Motor neuron (in vitro differentiated cells): ENCODE measurements around the gene WTIP. TPM values are rescaled to one million over a fixed set of nuclear protein-coding genes. Genes with fewer than 3 reads are reported as not detected.
A peak's percentile ranks its signal among the peaks of the same experiment; 100 is the strongest.
"Not testable (repeated sequence)": the region's sequence is repeated elsewhere in the genome, so short reads cannot be mapped to it uniquely, and the experiment has no call there.

ENCODE experiments used
- ATAC-seq, 8 experiments: fragments of 200-7000 bp; cut with Tn5 transposase; replicated peaks in 6 of 8; 2 replicates each; pipeline ENCODE4 v1.8.0; 2021; ENCODE audit warnings: mild to moderate bottlenecking in 8 of 8, moderate library complexity in 8 of 8
- H3K27ac ChIP-seq, 2 donors: fragments of 250-450 bp; sonication (Bioruptor Pico); 2 replicates each; pipeline ENCODE4 v1.9.0; 2021; ENCODE audit warnings: antibody characterized with exemption in 2 of 2, mild to moderate bottlenecking in 2 of 2, moderate library complexity in 1 of 2
- H3K4me1 ChIP-seq, 2 donors: fragments of 250-450 bp; sonication (Bioruptor Pico); replicated peaks in 1 of 2; 2 replicates each; pipeline ENCODE4 v1.6.1; 2021; ENCODE audit warnings: antibody characterized with exemption in 2 of 2, mild to moderate bottlenecking in 2 of 2, moderate library complexity in 1 of 2
- H3K4me3 ChIP-seq, 5 donors: fragments of 250-450 bp; sonication (Bioruptor Pico); 2 replicates each; pipeline ENCODE4 v1.9.0; 2021; ENCODE audit warnings: antibody characterized with exemption in 5 of 5, mild to moderate bottlenecking in 5 of 5, moderate library complexity in 4 of 5
- WGBS, 10 experiments: fragments of 450-650 bp; shearing (Covaris generic); methylation state at CpG; one replicate each; pipeline ENCODE4 v1.0.0; 2022; 5-methylcytosine and 5-hydroxymethylcytosine counted together
- in situ Hi-C, 9 experiments: fragments of 400-800 bp; cut with MboI; loops; one replicate each; pipeline ENCODE4 v1.15.0; 2021; ENCODE audit warnings: low sequenced_read_pairs in 9 of 9, low pct_unique_long_range_greater_than_20kb in 2 of 9; ENCODE audit not compliant: unreplicated experiment in 9 of 9
- total RNA-seq, 8 experiments: library from RNA; unstranded; fragments of 300-600 nt; gene quantifications; 2 replicates each; pipeline versions ENCODE4 v1.2.3 to v1.2.4, GENCODE V29; 2022

Gene WTIP
- total RNA-seq, 8 experiments from 2014 or later: 1.3 to 14.3 (median 3.2) TPM

DNA sequence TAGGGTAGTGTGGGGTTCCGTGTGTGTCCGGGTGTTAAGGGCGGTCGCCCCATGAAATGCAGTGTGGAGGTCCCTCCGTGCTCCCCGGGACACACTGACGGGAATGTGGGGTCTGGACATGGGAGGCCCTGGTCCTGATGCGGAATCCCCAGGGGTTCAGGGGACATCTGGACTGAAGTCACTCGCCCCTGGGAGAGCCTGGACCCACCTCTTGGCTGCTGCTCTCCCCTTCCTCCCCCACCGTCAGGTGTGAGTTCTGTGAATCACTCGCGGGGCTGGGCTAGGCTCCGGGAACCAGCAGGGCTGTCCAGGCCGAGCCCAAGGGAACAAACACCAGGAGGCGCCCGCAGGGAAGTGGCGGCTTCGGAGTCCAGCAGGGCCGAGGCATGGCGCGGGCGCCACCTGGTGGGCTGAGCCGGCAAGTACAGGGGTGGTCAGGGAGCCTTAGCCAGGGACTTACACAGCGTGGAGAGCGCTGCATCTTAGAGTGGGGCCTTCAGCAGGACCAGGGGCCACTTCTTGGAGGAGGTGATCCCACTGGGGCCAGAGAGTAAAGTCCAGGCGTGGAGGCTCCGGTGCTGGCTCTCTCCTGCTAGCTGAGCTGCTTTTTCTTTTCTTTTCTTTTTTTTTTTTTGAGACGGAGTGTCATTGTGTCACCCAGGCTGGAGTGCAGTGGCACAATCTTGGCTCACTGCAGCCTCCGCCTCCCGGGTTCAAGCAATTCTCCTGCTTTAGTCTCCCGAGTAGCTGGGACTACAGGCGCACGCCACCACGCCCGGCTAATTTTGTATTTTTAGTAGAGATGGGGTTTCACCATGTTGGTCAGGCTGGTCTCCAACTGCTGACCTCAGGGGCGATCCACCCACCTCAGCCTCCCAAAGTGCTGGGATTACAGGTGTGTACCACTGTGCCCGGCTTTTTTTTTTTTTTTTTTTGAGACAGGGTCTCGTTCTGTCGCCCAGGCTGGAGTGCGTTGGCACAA lies 20.1 kb downstream of the WTIP start:
- no peak overlapping the region for H3K27ac ChIP-seq
- no peaks in the 10 kb centered on the region for H3K4me1 ChIP-seq
- no peak overlapping the region for H3K4me3 ChIP-seq
- in situ Hi-C loops: loop anchor here in 1 of 9 experiments (25.0 kb wide), 1 partner anchor 211 kb away; no protein-coding TSS in a partner anchor
- WGBS, 10 experiments: 15 to 100% (median 61%) methylated on average over 2 to 13 of the region's 40 CpGs; no CpG with 5 or more reads in 1 of the 10 experiments
- peak; percentile 75 to 95 (median 92) for ATAC-seq

DNA sequence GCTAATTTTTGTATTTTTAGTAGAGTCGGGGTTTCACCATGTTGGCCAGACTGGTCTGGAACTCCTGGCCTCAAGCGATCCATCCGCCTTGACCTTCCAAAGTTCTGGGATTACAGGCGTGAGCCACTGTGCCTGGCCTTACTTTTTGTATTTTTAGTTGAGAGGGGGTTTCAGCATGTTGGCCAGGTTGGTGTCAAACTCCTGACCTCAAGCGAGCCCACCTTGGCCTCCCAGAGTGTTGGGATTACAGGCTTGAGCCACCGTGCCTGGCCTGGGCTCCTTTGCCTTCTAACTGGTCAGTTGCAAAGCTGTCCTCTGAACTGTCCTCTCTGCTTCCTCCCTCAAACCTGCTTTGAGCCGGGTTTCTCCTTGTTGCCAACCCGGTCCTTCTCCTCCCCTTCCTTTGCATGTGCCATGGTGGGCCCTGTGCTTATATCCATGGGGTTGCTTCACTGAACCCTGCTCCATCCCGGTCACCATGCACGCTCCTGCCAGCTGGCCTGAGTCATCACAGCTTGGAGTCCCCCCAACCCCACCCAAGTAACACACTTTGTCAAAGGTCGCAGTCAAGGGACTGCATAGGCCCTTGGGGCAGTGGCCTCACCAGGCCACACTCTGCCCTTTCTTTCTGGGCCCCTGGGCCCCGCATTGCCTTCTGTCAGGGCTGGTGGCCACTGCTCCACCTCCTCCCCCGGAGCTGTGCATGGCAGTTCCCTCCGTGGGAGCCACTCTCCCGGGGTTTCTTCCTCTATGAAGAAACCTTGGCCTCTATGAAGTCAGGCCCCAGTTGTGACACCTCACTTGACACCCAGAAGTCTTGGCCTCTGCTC lies 21.2 kb downstream of the WTIP start:
- 74 to 95% (median 88%) methylated on average over 3 to 11 of the region's 15 CpGs; no CpG with 5 or more reads in 3 of the 10 experiments for WGBS, 10 experiments
- H3K4me1 ChIP-seq: no peaks in the 10 kb centered on the region
- no peak overlapping the region for H3K27ac ChIP-seq
- H3K4me3 ChIP-seq: no peak overlapping the region
- in situ Hi-C loops: loop anchor here in 1 of 9 experiments (25.0 kb wide), 1 partner anchor 210 kb away; no protein-coding TSS in a partner anchor
- ATAC-seq: peak in 2 of 8 experiments; percentile 6 to 11

DNA sequence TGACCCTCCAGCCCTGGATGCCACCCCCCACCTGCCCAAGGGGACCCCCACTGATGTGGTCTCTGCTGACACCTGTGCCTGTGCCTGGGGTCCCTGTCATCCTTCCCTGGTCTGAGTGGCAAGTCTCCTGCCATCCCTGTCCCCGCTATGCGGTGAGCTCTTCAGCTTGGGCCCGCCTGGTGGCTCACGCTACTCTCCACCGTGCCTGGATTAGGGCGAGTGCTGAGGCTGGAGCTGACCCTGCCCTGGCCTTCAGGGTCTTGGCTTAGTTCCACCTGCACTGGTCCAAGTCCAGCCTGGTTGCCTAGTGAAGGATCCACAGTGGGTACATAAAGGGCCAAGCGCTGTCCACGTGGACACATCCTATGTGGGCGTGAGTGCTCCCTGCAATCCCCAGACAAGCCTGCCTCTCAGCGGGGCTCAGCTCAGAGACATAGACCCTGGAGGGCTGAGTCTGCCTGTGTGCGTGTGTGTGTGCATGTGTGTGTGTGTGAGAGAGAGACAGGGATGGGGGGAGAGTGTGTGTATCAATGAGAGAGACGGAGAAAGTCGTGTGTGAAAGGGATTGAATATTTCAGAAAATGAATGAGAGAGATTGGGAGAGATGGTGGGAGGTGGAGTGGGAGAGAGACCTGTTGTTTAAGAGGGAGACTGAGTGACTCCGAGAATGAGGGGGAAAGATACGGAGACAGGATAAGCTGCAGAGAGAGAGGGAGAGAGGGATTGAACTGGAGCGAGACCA lies 22.1 kb downstream of the WTIP start:
- H3K4me1 ChIP-seq: no peaks in the 10 kb centered on the region
- 33 to 91% (median 64%) methylated on average over 1 to 7 of the region's 16 CpGs; no CpG with 5 or more reads in 2 of the 10 experiments for WGBS, 10 experiments
- in situ Hi-C loops: loop anchor here in 1 of 9 experiments (25.0 kb wide), 1 partner anchor 209 kb away; no protein-coding TSS in a partner anchor
- ATAC-seq: no peak
- no peak overlapping the region for H3K4me3 ChIP-seq
- H3K27ac ChIP-seq: no peak overlapping the region

DNA sequence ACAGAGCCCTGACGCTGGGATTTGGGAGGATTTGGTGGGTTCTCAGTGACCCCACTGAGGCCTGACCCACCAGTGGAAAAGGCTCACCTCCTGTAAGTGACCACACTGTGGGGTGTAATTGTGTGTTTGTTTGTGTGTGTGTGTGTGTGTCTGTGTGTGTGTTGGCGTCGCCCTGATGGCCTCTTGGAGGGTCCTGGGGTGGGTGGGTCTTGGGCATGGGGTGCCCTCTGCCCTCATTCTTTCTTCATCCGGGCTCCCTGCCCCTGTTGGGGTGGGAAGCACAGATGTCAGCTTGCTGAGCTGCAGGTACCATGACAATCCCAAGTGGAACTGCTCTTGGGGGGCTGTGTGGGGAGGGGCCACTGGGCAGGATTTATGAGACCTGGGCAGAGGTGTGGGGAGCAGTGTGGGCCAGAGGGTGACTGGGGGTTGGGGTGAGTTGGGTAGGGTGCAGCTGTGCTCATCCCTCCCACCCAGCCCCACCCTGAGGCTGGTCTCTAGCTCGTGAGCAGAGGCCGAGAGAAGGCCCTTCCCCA lies 22.8 kb downstream of the WTIP start:
- no peak overlapping the region for H3K27ac ChIP-seq
- in situ Hi-C loops: loop anchor here in 1 of 9 experiments (25.0 kb wide), 1 partner anchor 208 kb away; no protein-coding TSS in a partner anchor
- H3K4me3 ChIP-seq: no peak overlapping the region
- no peak for ATAC-seq
- WGBS, 10 experiments: 67 to 100% (median 83%) methylated on average over 1 of the region's 6 CpGs; no CpG with 5 or more reads in 5 of the 10 experiments
- no peaks in the 10 kb centered on the region for H3K4me1 ChIP-seq

DNA sequence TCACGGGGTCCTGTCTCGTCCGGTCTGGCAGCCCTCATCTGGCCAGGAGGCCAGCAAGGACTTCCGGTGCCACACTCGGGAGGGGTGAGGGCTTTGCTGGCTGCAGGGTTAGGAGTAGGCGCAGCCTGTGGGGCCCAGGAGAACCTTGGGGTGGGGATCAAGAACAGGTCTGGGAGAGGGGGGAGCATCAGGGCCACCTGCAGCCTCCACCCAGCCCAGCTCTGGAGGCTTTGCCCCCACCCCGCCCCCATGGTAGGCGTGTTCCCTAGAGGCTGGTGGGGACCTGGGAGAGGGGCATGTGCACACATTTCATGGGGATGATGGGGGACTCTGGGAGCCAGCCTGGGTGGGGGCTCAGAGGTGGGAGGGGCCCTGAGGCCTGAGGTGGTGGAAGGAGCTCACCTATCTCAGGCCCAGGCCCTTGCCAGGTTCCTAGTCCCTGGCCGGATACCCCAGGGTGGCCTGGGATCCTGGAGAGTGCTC lies 23.3 kb downstream of the WTIP start:
- Histone ChIP-seq H3K4me1 (no peaks in the 10 kb centered on the region), H3K27ac (no peak overlapping the region), H3K4me3 (no peak overlapping the region)
- in situ Hi-C loops: loop anchor here in 1 of 9 experiments (25.0 kb wide), 1 partner anchor 207 kb away; no protein-coding TSS in a partner anchor
- ATAC-seq: no peak
- WGBS, 10 experiments: no CpG with 5 or more reads among the region's 9 CpGs

DNA sequence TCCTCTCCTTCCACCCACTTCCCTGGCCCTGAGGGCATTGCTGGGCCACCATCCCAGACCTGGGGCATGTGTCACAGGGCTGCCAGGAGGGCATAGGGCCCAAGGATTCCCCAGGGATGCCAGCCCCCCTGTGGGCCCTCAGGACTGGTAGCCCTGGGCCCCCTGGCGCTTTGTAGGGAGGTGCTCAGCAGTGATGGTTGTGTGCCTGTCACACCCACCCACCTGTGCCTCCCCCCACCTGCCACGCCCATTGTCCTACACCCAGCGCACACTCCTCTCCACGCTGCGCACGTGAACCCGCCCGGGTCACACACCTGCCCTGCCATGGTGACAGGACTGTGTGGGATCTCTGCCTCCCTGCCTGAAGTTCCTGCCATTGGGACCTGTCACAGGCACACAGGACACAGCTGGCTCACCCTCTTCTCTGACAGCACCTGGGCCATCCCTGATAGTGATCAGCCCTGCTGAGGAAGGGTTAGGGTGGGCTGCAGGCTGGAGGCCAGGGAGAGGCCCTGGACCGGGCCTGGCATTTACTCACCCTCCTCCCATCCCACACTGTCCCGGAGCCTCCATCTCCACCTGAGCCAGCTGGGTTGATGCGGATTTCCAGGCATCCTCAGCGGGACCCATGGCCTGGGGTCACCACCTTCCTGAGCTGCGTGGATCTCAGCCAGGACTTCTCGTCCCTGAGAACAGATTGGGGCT lies 23.9 kb downstream of the WTIP start:
- Histone ChIP-seq H3K4me3 (no peak overlapping the region), H3K4me1 (no peaks in the 10 kb centered on the region), H3K27ac (no peak overlapping the region)
- ATAC-seq: no peak
- WGBS, 10 experiments: 20 to 100% (median 89%) methylated on average over 1 to 4 of the region's 14 CpGs; no CpG with 5 or more reads in 5 of the 10 experiments
- in situ Hi-C loops: loop anchor here in 1 of 9 experiments (25.0 kb wide), 1 partner anchor 207 kb away; no protein-coding TSS in a partner anchor

DNA sequence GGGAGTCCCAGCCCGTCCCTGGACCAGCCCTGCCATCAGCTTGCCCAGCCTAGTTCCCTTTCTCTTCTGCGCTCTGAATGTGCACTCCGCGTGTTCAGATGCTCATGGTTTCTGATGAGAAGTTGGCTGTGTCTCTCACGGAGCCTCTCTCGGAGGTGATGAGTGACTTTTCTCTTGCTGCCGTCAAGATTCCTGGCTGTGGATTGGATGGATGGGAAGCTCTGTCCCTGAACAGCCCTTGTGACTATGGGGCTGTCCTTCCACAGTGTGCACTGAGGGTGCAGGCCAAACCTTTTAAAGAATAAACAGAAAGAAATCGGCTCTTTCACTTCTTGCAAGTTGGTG lies 24.4 kb downstream of the WTIP start:
- ATAC-seq: no peak
- H3K4me3 ChIP-seq: no peak overlapping the region
- 40 to 92% (median 67%) methylated on average over 1 to 3 of the region's 8 CpGs; no CpG with 5 or more reads in 4 of the 10 experiments for WGBS, 10 experiments
- no peak overlapping the region for H3K27ac ChIP-seq
- H3K4me1 ChIP-seq: no peaks in the 10 kb centered on the region
- in situ Hi-C loops: loop anchor here in 1 of 9 experiments (25.0 kb wide), 1 partner anchor 206 kb away; no protein-coding TSS in a partner anchor

DNA sequence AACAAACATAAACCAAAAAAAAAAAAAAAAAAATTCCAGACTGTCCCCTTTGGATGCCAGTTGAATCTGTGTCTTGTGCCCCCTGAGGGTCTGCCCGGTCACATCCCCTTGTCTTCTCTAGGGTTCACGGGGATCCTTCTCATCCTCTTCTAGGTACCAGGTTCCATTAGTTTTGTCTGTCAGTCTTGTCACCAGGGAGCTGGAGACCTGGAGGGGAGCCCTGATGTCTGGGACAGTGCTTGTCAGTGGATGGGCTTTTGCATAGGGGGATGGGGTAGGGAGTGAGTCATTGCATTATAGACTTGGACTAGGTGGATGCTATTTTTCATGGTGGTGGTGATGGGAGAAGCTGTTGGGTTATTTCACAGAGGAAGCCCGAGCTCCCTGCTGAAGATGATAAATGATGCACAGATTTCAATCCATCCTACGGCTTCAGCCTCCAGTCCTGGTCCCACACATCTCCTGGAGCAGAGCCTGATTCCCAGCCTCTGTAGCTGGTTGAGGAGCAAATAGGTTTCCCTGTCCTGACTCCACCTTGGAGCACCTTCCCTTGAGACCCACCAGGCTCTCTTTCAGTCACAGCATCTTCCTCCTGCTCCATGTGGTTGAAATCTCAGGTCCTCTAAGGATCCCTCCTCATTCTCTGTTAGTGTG lies 26.0 kb downstream of the WTIP start:
- ATAC-seq: no peak
- WGBS, 10 experiments: 75 to 100% (median 88%) methylated on average over 1 to 3 of the region's 4 CpGs; no CpG with 5 or more reads in 4 of the 10 experiments
- Histone ChIP-seq H3K4me1 (no peaks in the 10 kb centered on the region), H3K4me3 (no peak overlapping the region), H3K27ac (no peak overlapping the region)
- in situ Hi-C loops: loop anchor here in 1 of 9 experiments (25.0 kb wide), 1 partner anchor 205 kb away; no protein-coding TSS in a partner anchor

DNA sequence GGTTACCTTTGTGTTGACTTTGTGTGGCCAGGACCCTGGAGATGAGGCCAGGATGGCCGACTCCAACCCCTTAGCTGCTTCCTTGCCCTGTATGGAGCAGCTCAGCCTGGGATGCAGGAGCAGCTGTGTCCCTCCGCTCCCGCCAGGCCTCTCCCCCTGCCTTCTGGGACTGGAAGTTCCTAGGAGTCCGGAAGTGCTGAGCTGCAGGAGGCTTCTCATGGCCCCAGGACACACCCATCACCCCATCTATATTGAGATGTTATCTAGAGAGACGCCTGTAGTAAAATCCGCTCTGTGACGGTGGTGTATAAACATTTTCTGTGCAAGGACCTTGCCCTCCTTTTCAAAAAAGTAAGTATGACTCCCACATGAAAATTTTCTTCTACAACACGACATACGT lies 27.0 kb downstream of the WTIP start:
- no peaks in the 10 kb centered on the region for H3K4me1 ChIP-seq
- peak in 2 of 8 experiments; percentile 36 to 51 for ATAC-seq
- H3K4me3 ChIP-seq: no peak overlapping the region
- in situ Hi-C loops: loop anchor here in 1 of 9 experiments (25.0 kb wide), 1 partner anchor 204 kb away; no protein-coding TSS in a partner anchor
- no peak overlapping the region for H3K27ac ChIP-seq
- 38 to 100% (median 69%) methylated on average over 1 to 7 of the region's 9 CpGs; no CpG with 5 or more reads in 2 of the 10 experiments for WGBS, 10 experiments

DNA sequence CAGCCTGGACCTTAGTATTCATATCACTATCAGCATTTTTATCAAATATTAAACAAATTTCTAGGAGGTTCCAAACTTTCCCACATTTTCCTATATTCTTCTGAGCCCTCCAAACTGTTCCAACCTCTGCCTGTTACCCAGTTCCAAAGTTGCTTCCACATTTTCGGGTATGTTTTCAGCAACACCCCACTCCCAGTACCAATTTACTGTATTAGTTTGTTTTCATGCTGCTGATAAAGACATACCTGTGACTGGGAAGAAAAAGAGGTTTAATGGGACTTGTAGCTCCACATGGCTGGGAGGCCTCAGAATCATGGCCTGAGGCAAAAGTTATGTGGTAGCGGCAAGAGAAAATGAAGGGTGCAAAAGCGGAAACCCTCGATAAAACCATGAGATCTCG lies 29.3 kb downstream of the WTIP start:
- H3K4me3 ChIP-seq, H3K4me1 ChIP-seq, H3K27ac ChIP-seq, ATAC-seq: not testable (repeated sequence)
- in situ Hi-C loops: loop anchor here in 1 of 9 experiments (25.0 kb wide), 1 partner anchor 201 kb away; no protein-coding TSS in a partner anchor
- 60 to 100% (median 83%) methylated on average over 1 to 5 of the region's 5 CpGs; no CpG with 5 or more reads in 1 of the 10 experiments for WGBS, 10 experiments
